ENCODE results near the gene ACSS3. TPM values are rescaled to one million over a fixed set of nuclear protein-coding genes. Genes with fewer than 3 reads are reported as not detected.
"Not testable (repeated sequence)": the region's sequence is repeated elsewhere in the genome, so short reads cannot be mapped to it uniquely, and the experiment has no call there.

Gene ACSS3
- total and polyA plus RNA-seq, 10 of the 15 experiments (the other 5 are each of a cell fraction or from before 2014, with no cell fraction given): 0.06 to 0.31 TPM; not detected in 8

DNA sequence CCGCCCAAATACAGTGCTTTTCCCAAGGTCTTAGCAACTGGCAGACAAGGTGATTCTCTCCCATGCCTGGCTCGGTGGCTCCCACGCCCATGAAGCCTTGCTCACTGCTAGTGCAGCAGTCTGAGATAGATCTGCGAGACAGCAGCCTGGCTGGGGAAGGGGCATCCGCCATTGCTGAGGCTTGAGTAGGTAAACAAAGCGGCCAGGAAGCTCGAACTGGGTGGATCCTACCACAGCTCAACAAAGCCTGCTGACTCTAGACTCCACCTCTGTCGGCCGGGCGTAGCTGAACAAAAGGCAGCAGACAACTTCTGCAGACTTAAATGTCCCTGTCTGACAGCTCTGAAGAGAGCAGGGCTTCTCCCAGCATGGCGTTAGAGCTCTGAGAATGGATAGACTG lies 12.9 kb upstream of the ACSS3 start:
- H3K79me2 ChIP-seq (ENCODE audit: control insufficient read depth, insufficient read depth, low read length); H2AFZ ChIP-seq (ENCODE audit: control insufficient read depth, low read depth, low read length); RAD21 ChIA-PET (ENCODE audit: unreplicated experiment); H3K4me1 ChIP-seq (ENCODE audit: control insufficient read depth, insufficient read depth, low read length); intact Hi-C loops (cut with micrococcal nuclease; ENCODE audit: unreplicated experiment); H3K27ac ChIP-seq (ENCODE audit: control insufficient read depth, insufficient read depth); ATAC-seq; in situ Hi-C loops (cut with MboI); H4K20me1 ChIP-seq (ENCODE audit: control insufficient read depth, insufficient read depth); POLR2A ChIA-PET; BruUV-seq (replicated peaks); H3K4me3 ChIP-seq; H3K9me3 ChIP-seq (replicated peaks; ENCODE audit: control insufficient read depth, insufficient read depth, low read length); H3K27me3 ChIP-seq (replicated peaks in 1 of 2; ENCODE audit: control insufficient read depth in 2 of 2, insufficient read depth in 2 of 2, low read length in 1 of 2); H3K9ac ChIP-seq (ENCODE audit: control insufficient read depth, insufficient read depth, low read length); H3K36me3 ChIP-seq (ENCODE audit: control insufficient read depth in 2 of 2, insufficient read depth in 2 of 2, low read length in 1 of 2); FAIRE-seq; H3K4me2 ChIP-seq (ENCODE audit: control insufficient read depth, insufficient read depth); DNase-seq (ENCODE audit: low read depth, low spot score); SMC1A ChIA-PET (ENCODE audit: uncharacterized antibody, unreplicated experiment); CTCF ChIA-PET: not testable (repeated sequence)
- 18% methylated on average over 11 of the region's 11 CpGs for WGBS (ENCODE audit: insufficient coverage, insufficient replicate concordance, low lambda C conversion rate, missing lambda C conversion rate)

- no peaks in the 10 kb centered on the region for H3K79me2 ChIP-seq (ENCODE audit: control insufficient read depth, insufficient read depth, low read length)
- H3K4me1 ChIP-seq (ENCODE audit: control insufficient read depth, insufficient read depth, low read length): no peaks in the 10 kb centered on the region
- H3K9me3 ChIP-seq (replicated peaks; ENCODE audit: control insufficient read depth, insufficient read depth, low read length): no peaks in the 10 kb centered on the region
- H4K20me1 ChIP-seq (ENCODE audit: control insufficient read depth, insufficient read depth): no peaks in the 10 kb centered on the region
- no peak for ATAC-seq
- H3K4me3 ChIP-seq: no peak overlapping the region
- no peak for FAIRE-seq
- no peak for TF ChIP-seq SMC3 (IDR thresholded peaks at IDR 0.05; ENCODE audit: borderline replicate concordance, low read length)
- TF ChIP-seq FOS (IDR thresholded peaks at IDR 0.05; ENCODE audit: borderline replicate concordance, extremely low read depth, insufficient read length): no peak
- no peak for TF ChIP-seq GATAD2B (conservative IDR thresholded peaks at IDR 0.05; ENCODE audit: low read depth)
- no peak for TF ChIP-seq ETV6 (conservative IDR thresholded peaks at IDR 0.05 in 1 of 2, IDR thresholded peaks at IDR 0.05 in 1 of 2; ENCODE audit: borderline replicate concordance in 1 of 2, low read depth in 1 of 2)
- no peak for TF ChIP-seq ESRRA (IDR thresholded peaks at IDR 0.05; ENCODE audit: low read length)
- TF ChIP-seq MTA3 (IDR thresholded peaks at IDR 0.05; ENCODE audit: borderline replicate concordance, low read length): no peak
- TF ChIP-seq RELB (IDR thresholded peaks at IDR 0.05; ENCODE audit: low read depth): no peak
- no peak for TF ChIP-seq MYB (IDR thresholded peaks at IDR 0.05; ENCODE audit: borderline replicate concordance, low read depth, low read length)
- TF ChIP-seq MAX (IDR thresholded peaks at IDR 0.05; ENCODE audit: low read depth, low read length): no peak
- TF ChIP-seq POU2F2 (IDR thresholded peaks at IDR 0.05; ENCODE audit: borderline replicate concordance, low read depth, low read length): no peak
- H3K27ac ChIP-seq (ENCODE audit: control insufficient read depth, insufficient read depth): no peak overlapping the region
- no peak overlapping the region for H3K9ac ChIP-seq (ENCODE audit: control insufficient read depth, insufficient read depth, low read length)
- intact Hi-C loops (cut with micrococcal nuclease; ENCODE audit: unreplicated experiment) (no loop called here), in situ Hi-C loops (cut with MboI) (no loop called here)
- RAD21 ChIA-PET (ENCODE audit: unreplicated experiment): no interaction called here
- no peaks in the 10 kb centered on the region for H3K27me3 ChIP-seq (replicated peaks in 1 of 2; ENCODE audit: control insufficient read depth in 2 of 2, insufficient read depth in 2 of 2, low read length in 1 of 2)
- CTCF ChIA-PET: no interaction called here
- H3K36me3 ChIP-seq (ENCODE audit: control insufficient read depth in 2 of 2, insufficient read depth in 2 of 2, low read length in 1 of 2): no peaks in the 10 kb centered on the region
- BruUV-seq (replicated peaks): no TSS peak
- no peak for DNase-seq (ENCODE audit: low read depth, low spot score)
- no peak overlapping the region for H3K4me2 ChIP-seq (ENCODE audit: control insufficient read depth, insufficient read depth)
- no peak overlapping the region for H2AFZ ChIP-seq (ENCODE audit: control insufficient read depth, low read depth, low read length)
- POLR2A ChIA-PET: no interaction called here
- SMC1A ChIA-PET (ENCODE audit: uncharacterized antibody, unreplicated experiment): no interaction called here
These were observed 7.0 kb upstream of the ACSS3 start for GRCh38 chr12:81070846-81071245.
